ENCODE data around the gene CHD3. TPM values are rescaled to one million over a fixed set of nuclear protein-coding genes. Genes with fewer than 3 reads are reported as not detected.

The CHD3 gene
- total and polyA plus RNA-seq, 2 donors (not counting 1 experiment from before 2014, with no cell fraction given) = 68.1 to 69.1 TPM

- no peaks in the 10 kb centered on the region for H4K20me1 ChIP-seq (ENCODE audit: control insufficient read depth, insufficient read depth, low read length, poor library complexity, severe bottlenecking)
- H3K4me1 Mint-ChIP-seq = peaks cover 5% of the 10 kb centered on the region
- no peak overlapping the region for H3K27ac Mint-ChIP-seq
- 100% methylated on average over 6 of the region's 11 CpGs for WGBS (ENCODE audit: insufficient coverage)
- H3K9me3 Mint-ChIP-seq (ENCODE audit: insufficient read depth) = no peaks in the 10 kb centered on the region
- no peaks in the 10 kb centered on the region for H3K36me3 ChIP-seq (replicated peaks in 1 of 2; ENCODE audit: control extremely low read depth in 1 of 2, control insufficient read depth in 1 of 2, extremely low read depth in 1 of 2, insufficient read depth in 2 of 2, low read length in 1 of 2)
- H3K27ac ChIP-seq (ENCODE audit: low read length in 2 of 2) = no peak overlapping the region
- CTCF ChIA-PET = no interaction called here
- no peak overlapping the region for H2AFZ ChIP-seq (ENCODE audit: insufficient read depth, low read depth, low read length, poor library complexity, severe bottlenecking)
- POLR2A ChIA-PET = interaction anchor here (0.7 kb wide), 1 partner anchor 182 kb away, joined by 7 read pairs; no protein-coding TSS in a partner anchor
- H3K27me3 ChIP-seq (replicated peaks in 1 of 4; ENCODE audit: control extremely low read depth in 1 of 4, control insufficient read depth in 3 of 4, insufficient read depth in 4 of 4, low read length in 3 of 4) = peaks cover 0 to 2% (median under 1%) of the 10 kb centered on the region in 4 experiments
- H3K4me3 ChIP-seq (ENCODE audit: control extremely low read depth in 1 of 5, extremely low read depth in 1 of 5, insufficient read depth in 1 of 5, low read depth in 2 of 5, low read length in 4 of 5) = no peak overlapping the region
- no peak overlapping the region for H3K4me3 Mint-ChIP-seq
- no peaks in the 10 kb centered on the region for H3K79me2 ChIP-seq (ENCODE audit: control insufficient read depth, insufficient read depth, low read length)
- H3K4me1 ChIP-seq (ENCODE audit: control insufficient read depth in 2 of 2, insufficient read depth in 2 of 2, low read length in 2 of 2) = peaks cover 4 to 5% of the 10 kb centered on the region in 2 donors
- ATAC-seq (ENCODE audit: low read depth) = no peak
- H3K9ac ChIP-seq (ENCODE audit: low read length) = no peak overlapping the region
- H3K4me2 ChIP-seq (replicated peaks; ENCODE audit: low read depth, low read length, poor library complexity, severe bottlenecking) = no peak overlapping the region
- H3K27me3 Mint-ChIP-seq = peaks cover 12% of the 10 kb centered on the region
- intact Hi-C loops (cut with micrococcal nuclease) = no loop called here
- H3K9me3 ChIP-seq (ENCODE audit: control extremely low read depth in 1 of 3, control insufficient read depth in 2 of 3, insufficient read depth in 1 of 3, low read length in 2 of 3) = no peaks in the 10 kb centered on the region
- TF ChIP-seq EZH2 (IDR thresholded peaks at IDR 0.05; ENCODE audit: borderline replicate concordance, insufficient read depth, low read depth, low read length, poor library complexity, severe bottlenecking) = no peak
- TF ChIP-seq CTCF (IDR thresholded peaks at IDR 0.05) = no peak
- no peak for DNase-seq
Measured at GRCh38 chr17:7956228-7956965, 67.8 kb downstream of the CHD3 start.

GRCh38 chr17:7959503-7960253 lies 71.1 kb downstream of the CHD3 start:
- Histone ChIP-seq H3K4me1 (ENCODE audit: control insufficient read depth in 2 of 2, insufficient read depth in 2 of 2, low read length in 2 of 2) (no peaks in the 10 kb centered on the region), H4K20me1 (ENCODE audit: control insufficient read depth, insufficient read depth, low read length, poor library complexity, severe bottlenecking) (no peaks in the 10 kb centered on the region), H3K36me3 (replicated peaks in 1 of 2; ENCODE audit: control extremely low read depth in 1 of 2, control insufficient read depth in 1 of 2, extremely low read depth in 1 of 2, insufficient read depth in 2 of 2, low read length in 1 of 2) (no peaks in the 10 kb centered on the region), H3K79me2 (ENCODE audit: control insufficient read depth, insufficient read depth, low read length) (no peaks in the 10 kb centered on the region), H3K4me3 (ENCODE audit: control extremely low read depth in 1 of 5, extremely low read depth in 1 of 5, insufficient read depth in 1 of 5, low read depth in 2 of 5, low read length in 4 of 5) (no peak overlapping the region), H3K4me2 (replicated peaks; ENCODE audit: low read depth, low read length, poor library complexity, severe bottlenecking) (no peak overlapping the region), H3K27ac (ENCODE audit: low read length in 2 of 2) (no peak overlapping the region), H3K9me3 (ENCODE audit: control extremely low read depth in 1 of 3, control insufficient read depth in 2 of 3, insufficient read depth in 1 of 3, low read length in 2 of 3) (no peaks in the 10 kb centered on the region), H3K9ac (ENCODE audit: low read length) (no peak overlapping the region), H3K27me3 (replicated peaks in 1 of 4; ENCODE audit: control extremely low read depth in 1 of 4, control insufficient read depth in 3 of 4, insufficient read depth in 4 of 4, low read length in 3 of 4) (peaks cover 0 to 5% (median 1%) of the 10 kb centered on the region in 4 experiments), H2AFZ (ENCODE audit: insufficient read depth, low read depth, low read length, poor library complexity, severe bottlenecking) (no peak overlapping the region)
- intact Hi-C loops (cut with micrococcal nuclease) = no loop called here
- CTCF ChIA-PET = interaction anchor here (1.1 kb wide), 1 partner anchor 216 kb away, joined by 3 read pairs; no protein-coding TSS in a partner anchor
- POLR2A ChIA-PET = no interaction called here
- ATAC-seq (ENCODE audit: low read depth) (no peak), DNase-seq (no peak)
- Mint-ChIP-seq H3K27me3 (peaks cover 18% of the 10 kb centered on the region), H3K4me3 (no peak overlapping the region), H3K4me1 (no peaks in the 10 kb centered on the region), H3K27ac (no peak overlapping the region), H3K9me3 (ENCODE audit: insufficient read depth) (no peaks in the 10 kb centered on the region)
- TF ChIP-seq CTCF (IDR thresholded peaks at IDR 0.05) (no peak), EZH2 (IDR thresholded peaks at IDR 0.05; ENCODE audit: borderline replicate concordance, insufficient read depth, low read depth, low read length, poor library complexity, severe bottlenecking) (no peak)
- no CpG with 5 or more reads among the region's 9 CpGs for WGBS (ENCODE audit: insufficient coverage)

Data from B cell (primary cell).